ENCODE results near the gene LTK. TPM values are rescaled to one million over a fixed set of nuclear protein-coding genes. Genes with fewer than 3 reads are reported as not detected.

The LTK gene
- total and polyA plus RNA-seq, 3 experiments from 2014 or later = 0.27 to 7.3 (median 0.31) TPM

DNA sequence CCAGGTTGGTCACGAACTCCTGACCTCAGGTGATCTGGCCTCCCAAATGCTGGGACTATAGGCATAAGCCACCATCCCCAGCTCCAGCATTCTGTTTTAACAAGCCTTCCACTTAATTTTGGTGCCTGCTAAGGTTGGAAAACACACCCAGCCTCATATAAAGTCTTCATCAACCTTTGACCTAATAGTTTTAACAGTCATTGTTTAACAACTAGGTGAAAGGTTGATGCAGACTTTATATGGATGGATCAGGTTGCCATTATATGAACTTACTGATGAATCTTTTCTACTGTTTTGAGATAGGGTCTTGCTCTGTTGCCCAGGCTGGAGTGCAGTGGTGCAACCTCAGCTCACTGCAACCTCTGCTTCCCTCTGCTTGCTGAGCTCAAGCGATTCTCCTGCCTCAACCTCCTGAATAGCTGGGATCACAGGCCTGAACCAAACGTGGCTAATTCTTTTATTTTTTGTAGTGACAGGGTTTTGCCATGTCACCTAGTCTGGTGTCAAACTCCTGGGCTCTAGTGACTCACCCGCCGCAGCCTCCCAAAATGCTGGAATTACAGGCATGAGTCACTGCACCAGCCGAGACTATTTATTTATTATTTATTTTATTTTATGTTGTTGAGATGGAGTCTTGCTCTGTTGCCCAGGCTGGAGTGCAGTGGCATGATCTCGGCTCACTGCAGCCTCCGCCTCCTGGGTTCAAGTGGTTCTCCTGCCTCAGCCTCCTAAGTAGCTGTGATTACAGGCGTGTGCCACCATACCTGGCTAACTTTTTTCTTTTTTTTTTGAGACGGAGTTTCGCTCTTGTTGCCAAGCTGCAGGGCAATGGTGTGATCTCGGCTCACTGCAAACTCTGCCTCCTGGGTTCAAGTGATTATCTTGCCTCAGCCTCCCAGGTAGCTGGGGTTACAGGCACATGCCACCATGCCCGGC lies 33.5 kb upstream of the LTK start:
- no peak for DNase-seq
- Histone ChIP-seq H3K36me3 (ENCODE audit: insufficient read depth, low read length) (no peaks in the 10 kb centered on the region), H3K27ac (ENCODE audit: low read depth, low read length) (no peak overlapping the region), H3K9me3 (ENCODE audit: low read length) (no peaks in the 10 kb centered on the region), H3K4me1 (ENCODE audit: insufficient read depth, low read length) (peaks cover 9% of the 10 kb centered on the region), H3K4me3 (ENCODE audit: low read length) (no peak overlapping the region), H3K27me3 (ENCODE audit: insufficient read depth, low read length, poor library complexity, severe bottlenecking) (no peaks in the 10 kb centered on the region)
- Mint-ChIP-seq H3K27me3 (peaks cover 2 to 4% of the 10 kb centered on the region in 2 donors), H3K4me1 (peaks cover 17 to 23% (median 21%) of the 10 kb centered on the region in 3 donors), H3K9me3 (no peaks in the 10 kb centered on the region), H3K27ac (peak overlapping the region in 1 of 8 donors; percentile 68), H3K4me3 (peak overlapping the region in 1 of 7 donors; percentile 69), H3K36me3 (peaks cover 0 to 6% (median 0%) of the 10 kb centered on the region in 3 donors)
- POLR2A ChIA-PET = no interaction called here
- CTCF ChIA-PET = interaction anchor here (2.2 kb wide), 1 partner anchor 11 kb away, joined by 5 read pairs; no protein-coding TSS in a partner anchor

DNA sequence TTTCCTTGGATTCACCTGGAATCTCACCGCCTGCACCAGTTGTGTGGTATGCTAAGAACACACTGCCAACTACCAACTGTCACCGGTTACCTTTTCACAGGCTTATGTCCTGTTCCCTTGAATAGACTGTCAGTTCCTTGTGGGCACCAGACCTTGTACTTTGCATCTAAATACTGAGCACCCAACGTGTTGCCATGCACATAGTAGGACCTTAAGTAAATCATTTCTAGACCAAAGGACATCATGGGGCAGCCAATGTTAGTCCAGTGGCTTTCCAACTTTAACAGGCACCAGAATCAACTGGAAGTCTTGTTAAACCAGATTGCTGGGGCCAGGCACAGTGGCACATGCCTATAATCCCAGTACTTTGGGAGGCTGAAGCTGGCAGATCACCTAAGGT lies 31.6 kb upstream of the LTK start:
- Histone ChIP-seq H3K9me3 (ENCODE audit: low read length) (no peaks in the 10 kb centered on the region), H3K27ac (ENCODE audit: low read depth, low read length) (no peak overlapping the region), H3K27me3 (ENCODE audit: insufficient read depth, low read length, poor library complexity, severe bottlenecking) (no peaks in the 10 kb centered on the region), H3K4me3 (ENCODE audit: low read length) (no peak overlapping the region), H3K36me3 (ENCODE audit: insufficient read depth, low read length) (no peaks in the 10 kb centered on the region), H3K4me1 (ENCODE audit: insufficient read depth, low read length) (peaks cover 9% of the 10 kb centered on the region)
- POLR2A ChIA-PET = interaction anchor here (1.9 kb wide), 1 partner anchor 40 kb away, joined by 6 read pairs; no protein-coding TSS in a partner anchor
- Mint-ChIP-seq H3K36me3 (peaks cover 0 to 7% (median 0%) of the 10 kb centered on the region in 3 donors), H3K27me3 (peaks cover under 1 to 2% of the 10 kb centered on the region in 2 donors), H3K4me3 (peak overlapping the region; percentile 87 to 97 (median 96)), H3K9me3 (no peaks in the 10 kb centered on the region), H3K4me1 (peaks cover 17 to 26% (median 24%) of the 10 kb centered on the region in 3 donors), H3K27ac (peak overlapping the region; percentile 43 to 96 (median 92))
- CTCF ChIA-PET = interaction anchor here (1.7 to 1.8 kb wide), 2 partner anchors 9 to 12 kb away, joined by 4 to 15 read pairs; no protein-coding TSS in a partner anchor
- no peak for DNase-seq

DNA sequence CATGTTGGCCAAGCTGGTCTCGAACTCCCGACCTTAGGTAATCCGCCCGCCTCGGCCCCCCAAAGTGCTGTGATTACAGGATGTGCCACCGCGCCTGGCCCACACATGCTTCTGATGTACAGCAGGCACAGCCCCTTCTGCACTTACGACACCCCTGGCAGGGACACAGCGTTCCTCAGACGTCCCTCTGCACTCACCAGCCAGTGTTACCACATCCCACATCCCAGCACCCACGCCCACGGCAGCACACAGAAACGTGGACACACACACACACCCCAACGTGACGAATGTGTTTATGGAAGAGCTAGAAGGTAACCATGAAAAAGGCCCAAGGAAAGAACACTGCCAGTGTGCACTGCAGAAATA lies 31.0 kb upstream of the LTK start:
- Histone ChIP-seq H3K9me3 (ENCODE audit: low read length) (no peaks in the 10 kb centered on the region), H3K27ac (ENCODE audit: low read depth, low read length) (peak overlapping the region; percentile 73), H3K4me3 (ENCODE audit: low read length) (peak overlapping the region; percentile 97), H3K27me3 (ENCODE audit: insufficient read depth, low read length, poor library complexity, severe bottlenecking) (no peaks in the 10 kb centered on the region), H3K36me3 (ENCODE audit: insufficient read depth, low read length) (no peaks in the 10 kb centered on the region), H3K4me1 (ENCODE audit: insufficient read depth, low read length) (peaks cover 9% of the 10 kb centered on the region)
- DNase-seq = peak in 4 of 5 donors; percentile 21 to 56 (median 48)
- Mint-ChIP-seq H3K27me3 (peaks cover 0 to 2% of the 10 kb centered on the region in 2 donors), H3K36me3 (peaks cover 0 to 7% (median 0%) of the 10 kb centered on the region in 3 donors), H3K4me1 (peaks cover 17 to 26% (median 24%) of the 10 kb centered on the region in 3 donors), H3K4me3 (peak overlapping the region; percentile 87 to 97 (median 96)), H3K27ac (peak overlapping the region; percentile 86 to 98 (median 95)), H3K9me3 (no peaks in the 10 kb centered on the region)
- CTCF ChIA-PET = interaction anchor here (1.4 to 1.8 kb wide), 3 partner anchors 10 to 230 kb away, joined by 4 to 15 read pairs (median 4); partner anchors contain the start of gene MAPKBP1
- POLR2A ChIA-PET = interaction anchor here (0.7 to 1.9 kb wide), 7 partner anchors 13 to 284 kb away, joined by 4 to 15 read pairs (median 4); partner anchors contain the start of gene MGA

DNA sequence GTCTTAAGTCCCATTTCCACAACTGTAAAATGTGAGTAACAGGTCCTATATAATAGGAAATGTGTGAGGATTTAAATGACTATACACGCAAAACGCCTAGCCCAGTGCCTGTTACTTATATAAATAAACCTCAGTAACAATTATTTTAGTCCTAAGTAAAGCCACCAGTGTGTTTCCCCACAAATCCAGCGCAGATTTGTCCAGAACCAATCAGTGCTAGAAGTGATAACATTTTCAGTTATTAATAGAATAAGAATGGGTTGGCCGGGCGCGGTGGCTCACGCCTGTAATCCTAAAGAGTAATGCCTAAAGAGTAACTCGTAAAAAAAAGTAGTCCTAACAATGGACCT lies 29.9 kb upstream of the LTK start:
- Mint-ChIP-seq H3K27ac (peak overlapping the region; percentile 86 to 98 (median 95)), H3K36me3 (peaks cover 0 to 7% (median 0%) of the 10 kb centered on the region in 3 donors), H3K9me3 (no peaks in the 10 kb centered on the region), H3K27me3 (peaks cover 0 to 2% of the 10 kb centered on the region in 2 donors), H3K4me1 (peaks cover 17 to 26% (median 24%) of the 10 kb centered on the region in 3 donors), H3K4me3 (peak overlapping the region; percentile 87 to 97 (median 96))
- Histone ChIP-seq H3K9me3 (ENCODE audit: low read length) (no peaks in the 10 kb centered on the region), H3K27me3 (ENCODE audit: insufficient read depth, low read length, poor library complexity, severe bottlenecking) (no peaks in the 10 kb centered on the region), H3K4me3 (ENCODE audit: low read length) (peak overlapping the region; percentile 97), H3K4me1 (ENCODE audit: insufficient read depth, low read length) (peaks cover 9% of the 10 kb centered on the region), H3K36me3 (ENCODE audit: insufficient read depth, low read length) (no peaks in the 10 kb centered on the region), H3K27ac (ENCODE audit: low read depth, low read length) (peak overlapping the region; percentile 73)
- CTCF ChIA-PET = interaction anchor here (0.6 to 1.7 kb wide), 3 partner anchors 14 to 394 kb away, joined by 3 to 15 read pairs (median 4); partner anchors contain the start of gene MAPKBP1
- no peak for DNase-seq
- POLR2A ChIA-PET = interaction anchor here (0.7 to 1.9 kb wide), 6 partner anchors 14 to 351 kb away, joined by 4 to 15 read pairs (median 5); partner anchors contain the start of gene MGA

DNA sequence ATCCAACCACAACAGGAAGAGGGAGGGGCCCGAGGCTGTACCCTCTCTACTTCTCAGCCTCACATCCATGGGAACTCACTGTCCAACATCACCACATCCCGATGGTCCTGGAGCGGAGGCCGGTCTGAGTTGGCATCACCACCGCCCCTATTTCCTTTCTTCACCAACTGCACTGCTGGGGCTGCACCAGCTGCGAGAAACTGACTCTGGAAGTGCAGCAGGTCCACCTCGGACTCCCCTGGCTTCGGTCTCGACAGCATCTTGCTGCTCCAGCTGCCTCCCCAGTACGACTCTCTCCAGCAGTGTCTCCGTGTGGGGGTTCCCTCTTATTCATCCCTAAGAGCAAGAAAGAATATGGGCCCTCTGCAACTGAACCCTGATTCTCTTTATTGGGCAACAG lies 23.2 kb upstream of the LTK start:
- H3K36me3 ChIP-seq (ENCODE audit: insufficient read depth, low read length) = peaks cover 23% of the 10 kb centered on the region
- no peaks in the 10 kb centered on the region for H3K9me3 Mint-ChIP-seq
- ChIA-PET CTCF (no interaction called here), POLR2A (no interaction called here)
- no peaks in the 10 kb centered on the region for H3K9me3 ChIP-seq (ENCODE audit: low read length)
- H3K4me3 Mint-ChIP-seq = no peak overlapping the region
- no peak overlapping the region for H3K27ac ChIP-seq (ENCODE audit: low read depth, low read length)
- H3K4me1 Mint-ChIP-seq = peaks cover 5 to 10% (median 8%) of the 10 kb centered on the region in 3 donors
- H3K27me3 ChIP-seq (ENCODE audit: insufficient read depth, low read length, poor library complexity, severe bottlenecking) = no peaks in the 10 kb centered on the region
- H3K4me3 ChIP-seq (ENCODE audit: low read length) = no peak overlapping the region
- no peaks in the 10 kb centered on the region for H3K27me3 Mint-ChIP-seq
- no peaks in the 10 kb centered on the region for H3K4me1 ChIP-seq (ENCODE audit: insufficient read depth, low read length)
- H3K36me3 Mint-ChIP-seq = peaks cover 5 to 49% (median 7%) of the 10 kb centered on the region in 3 donors
- no peak for DNase-seq
- H3K27ac Mint-ChIP-seq = peak overlapping the region in 2 of 8 donors; percentile 42 to 80

DNA sequence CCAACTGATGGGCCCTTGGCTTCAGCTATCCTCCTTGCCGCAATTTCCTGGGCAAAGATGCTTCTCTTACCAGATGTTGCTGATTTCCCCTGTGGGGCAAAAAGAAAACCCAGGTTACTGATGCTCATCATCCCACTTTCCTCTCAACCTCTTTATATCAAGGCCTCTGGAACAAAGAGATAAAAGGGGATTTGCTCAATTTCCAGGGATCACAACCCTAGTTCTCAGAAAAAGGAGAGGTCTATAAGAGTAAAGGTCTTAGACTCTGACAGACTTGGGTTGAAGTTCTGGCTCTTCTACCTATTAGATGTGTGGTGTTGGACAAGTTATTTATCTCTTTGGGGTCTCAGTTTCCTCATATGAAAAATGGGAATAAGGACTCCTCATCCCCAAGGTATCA lies 21.9 kb upstream of the LTK start:
- DNase-seq = no peak
- no peaks in the 10 kb centered on the region for H3K27me3 ChIP-seq (ENCODE audit: insufficient read depth, low read length, poor library complexity, severe bottlenecking)
- ChIA-PET POLR2A (no interaction called here), CTCF (no interaction called here)
- Mint-ChIP-seq H3K4me3 (no peak overlapping the region), H3K36me3 (peaks cover 5 to 56% (median 8%) of the 10 kb centered on the region in 3 donors), H3K9me3 (no peaks in the 10 kb centered on the region), H3K27me3 (no peaks in the 10 kb centered on the region), H3K27ac (peak overlapping the region in 2 of 8 donors; percentile 35 to 42), H3K4me1 (peaks cover 5 to 10% (median 6%) of the 10 kb centered on the region in 3 donors)
- H3K36me3 ChIP-seq (ENCODE audit: insufficient read depth, low read length) = peaks cover 27% of the 10 kb centered on the region
- no peak overlapping the region for H3K27ac ChIP-seq (ENCODE audit: low read depth, low read length)
- no peaks in the 10 kb centered on the region for H3K4me1 ChIP-seq (ENCODE audit: insufficient read depth, low read length)
- no peak overlapping the region for H3K4me3 ChIP-seq (ENCODE audit: low read length)
- no peaks in the 10 kb centered on the region for H3K9me3 ChIP-seq (ENCODE audit: low read length)

DNA sequence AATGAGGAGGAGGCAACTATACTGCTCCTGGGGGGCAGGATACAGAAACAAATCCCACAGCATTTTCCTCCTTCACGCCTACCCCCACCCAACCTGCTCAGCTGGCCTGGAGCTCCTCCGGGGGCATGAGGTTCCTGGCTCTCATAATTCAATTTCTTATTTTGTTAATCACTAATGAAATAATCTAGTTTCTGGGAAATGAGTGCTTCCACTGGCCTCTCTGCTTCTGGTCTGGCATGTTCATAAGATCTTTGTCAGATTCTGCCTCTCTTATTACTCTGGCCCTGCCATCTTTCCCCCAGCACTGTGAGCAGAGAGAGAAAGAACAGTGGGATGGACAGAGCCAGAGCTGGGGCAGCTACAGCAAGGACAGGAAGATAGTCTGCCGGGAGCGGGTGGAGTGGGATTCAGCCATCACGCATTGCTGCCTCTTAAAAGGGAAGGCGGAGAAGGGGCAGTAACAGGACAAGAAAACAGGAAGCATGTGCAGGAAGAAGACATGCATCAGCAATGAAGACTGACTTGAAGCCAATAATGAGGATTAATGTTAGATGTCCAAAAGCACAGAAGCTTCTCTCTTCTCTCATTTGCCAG lies 16.8 kb upstream of the LTK start:
- ChIA-PET POLR2A (no interaction called here), CTCF (no interaction called here)
- no peaks in the 10 kb centered on the region for H3K27me3 ChIP-seq (ENCODE audit: insufficient read depth, low read length, poor library complexity, severe bottlenecking)
- Mint-ChIP-seq H3K4me1 (no peaks in the 10 kb centered on the region), H3K27me3 (no peaks in the 10 kb centered on the region), H3K27ac (peak overlapping the region in 3 of 8 donors; percentile 19 to 88 (median 43)), H3K36me3 (peaks cover 15 to 81% (median 16%) of the 10 kb centered on the region in 3 donors), H3K9me3 (no peaks in the 10 kb centered on the region), H3K4me3 (no peak overlapping the region)
- H3K27ac ChIP-seq (ENCODE audit: low read depth, low read length) = no peak overlapping the region
- H3K4me3 ChIP-seq (ENCODE audit: low read length) = no peak overlapping the region
- no peaks in the 10 kb centered on the region for H3K4me1 ChIP-seq (ENCODE audit: insufficient read depth, low read length)
- no peak for DNase-seq
- no peaks in the 10 kb centered on the region for H3K9me3 ChIP-seq (ENCODE audit: low read length)
- peaks cover 61% of the 10 kb centered on the region for H3K36me3 ChIP-seq (ENCODE audit: insufficient read depth, low read length)

All from CD8-positive, alpha-beta memory T cell (primary cell).